BJ (cell line): ENCODE measurements around the gene BCKDHA. TPM values are rescaled to one million over a fixed set of nuclear protein-coding genes. Genes with fewer than 3 reads are reported as not detected.

Experiments used
- CTCF ChIA-PET: fragments of 350-600 bp; formaldehyde crosslinking; extraction: SDS; loops from one replicate; lab custom pipeline; 2021; ENCODE audit warnings: antibody characterized with exemption, inconsistent platforms; lab: Yijun Ruan, JAX
- POLR2A ChIA-PET: fragments of 300-600 bp; sonication (Branson Sonifier 250); formaldehyde crosslinking; extraction: SDS; loops from one replicate; lab custom pipeline; 2021; ENCODE audit warnings: antibody characterized with exemption; lab: Charles Lee
- DNase-seq: peaks from one replicate; pipeline ENCODE4 v3.0.0-alpha.2; 2011; ENCODE audit warnings: low read depth
- H3K27me3 ChIP-seq: 2 replicates; pipeline ENCODE4 v1.6.0; 2011; ENCODE audit warnings: low read length; ENCODE audit not compliant: control insufficient read depth, insufficient read depth
- H3K36me3 ChIP-seq: 2 replicates; pipeline ENCODE4 v1.5.1; 2011; ENCODE audit warnings: low read length; ENCODE audit not compliant: control insufficient read depth, insufficient read depth
- H3K4me3 ChIP-seq: 2 replicates; pipeline ENCODE4 v1.5.1; 2011; ENCODE audit warnings: low read depth, mild to moderate bottlenecking, control low read depth, low read length
- CTCF ChIP-seq: IDR thresholded peaks from 2 replicates; pipeline ENCODE4 v1.5.1; 2011; ENCODE audit warnings: low read depth, mild to moderate bottlenecking, control low read depth, inconsistent platforms, low read length, moderate library complexity; ENCODE audit not compliant: insufficient read depth
- polyA plus RNA-seq: library from polyadenylated mRNA; depleted of rRNA; stranded (reverse); fragments of >200 nt; gene quantifications from 2 replicates; pipeline ENCODE4 v1.2.3, GENCODE V29; 2011

The BCKDHA gene
- polyA plus RNA-seq, 1 experiment: 24.2 TPM

- no peak for TF ChIP-seq CTCF
- Histone ChIP-seq H3K36me3 (peaks cover 33% of the 10 kb centered on the region), H3K4me3 (no peak overlapping the region), H3K27me3 (no peaks in the 10 kb centered on the region)
- ChIA-PET CTCF (no interaction called here), POLR2A (no interaction called here)
- no peak for DNase-seq
Observed at GRCh38 chr19:41421314-41421713, 23.7 kb downstream of the BCKDHA start.

- H3K4me3 ChIP-seq: no peak overlapping the region
- ChIA-PET POLR2A (no interaction called here), CTCF (no interaction called here)
- no peaks in the 10 kb centered on the region for H3K27me3 ChIP-seq
- DNase-seq: no peak
- peaks cover 32% of the 10 kb centered on the region for H3K36me3 ChIP-seq
- no peak for TF ChIP-seq CTCF
Observed at GRCh38 chr19:41421973-41422372, 24.4 kb downstream of the BCKDHA start.

- CTCF ChIA-PET: no interaction called here
- no peak for DNase-seq
- no peak for TF ChIP-seq CTCF
- H3K27me3 ChIP-seq: no peaks in the 10 kb centered on the region
- H3K4me3 ChIP-seq: no peak overlapping the region
- H3K36me3 ChIP-seq: peaks cover 32% of the 10 kb centered on the region
- POLR2A ChIA-PET: no interaction called here
Observed at GRCh38 chr19:41422456-41422855, 24.8 kb downstream of the BCKDHA start.

GRCh38 chr19:41422955-41423354 is 25.3 kb downstream of the BCKDHA start:
- TF ChIP-seq CTCF: no peak
- DNase-seq: no peak
- POLR2A ChIA-PET: no interaction called here
- Histone ChIP-seq H3K36me3 (peaks cover 32% of the 10 kb centered on the region), H3K27me3 (no peaks in the 10 kb centered on the region), H3K4me3 (no peak overlapping the region)
- CTCF ChIA-PET: no interaction called here

GRCh38 chr19:41424335-41425173 is 26.9 kb downstream of the BCKDHA start:
- ChIA-PET CTCF (interaction anchor here (0.7 kb wide), 1 partner anchor 17 kb away, joined by 3 read pairs; no protein-coding TSS in a partner anchor), POLR2A (no interaction called here)
- no peak for TF ChIP-seq CTCF
- no peak overlapping the region for H3K4me3 ChIP-seq
- no peak for DNase-seq
- no peaks in the 10 kb centered on the region for H3K27me3 ChIP-seq
- H3K36me3 ChIP-seq: peaks cover 24% of the 10 kb centered on the region
